HG02870 (cell line): ENCODE data around the gene TRIP10.
"Not testable (repeated sequence)": the region's sequence is repeated elsewhere in the genome, so short reads cannot be mapped to it uniquely, and the experiment has no call there.

ENCODE experiments used
- ATAC-seq: cut with Tn5 transposase; IDR thresholded peaks from one replicate; pipeline ENCODE4 v1.9.1; 2021; ENCODE audit warnings: mild to moderate bottlenecking, moderate library complexity; ENCODE audit not compliant: unreplicated experiment

Gene TRIP10

GRCh38 chr19:6793973-6794372, 54.5 kb downstream of the TRIP10 start:
- no peak for ATAC-seq

- ATAC-seq: no peak
Observed at GRCh38 chr19:6794686-6795431, 55.4 kb downstream of the TRIP10 start.

GRCh38 chr19:6796278-6796677, 56.8 kb downstream of the TRIP10 start:
- ATAC-seq: no peak

GRCh38 chr19:6797646-6798045, 58.2 kb downstream of the TRIP10 start:
- no peak for ATAC-seq

GRCh38 chr19:6800160-6800790, 60.8 kb downstream of the TRIP10 start:
- not testable (repeated sequence) for ATAC-seq

- ATAC-seq: no peak
Observed at GRCh38 chr19:6800991-6801484, 61.6 kb downstream of the TRIP10 start.
